GM19099 (cell line): Measurements from ENCODE around the gene CCDC141.

ENCODE experiments used
- POLR2A ChIP-seq: IDR thresholded peaks from 3 replicates; pipeline ENCODE4 v1.6.1; 2011; ENCODE audit warnings: low read depth; ENCODE audit not compliant: insufficient read length; ENCODE audit errors: extremely low read depth

The CCDC141 gene

GRCh38 chr2:178905261-178905660 lies 144.7 kb downstream of the CCDC141 start:
- no peak for TF ChIP-seq POLR2A

- no peak for TF ChIP-seq POLR2A
Observed at GRCh38 chr2:178899656-178900055, 150.3 kb downstream of the CCDC141 start.

DNA sequence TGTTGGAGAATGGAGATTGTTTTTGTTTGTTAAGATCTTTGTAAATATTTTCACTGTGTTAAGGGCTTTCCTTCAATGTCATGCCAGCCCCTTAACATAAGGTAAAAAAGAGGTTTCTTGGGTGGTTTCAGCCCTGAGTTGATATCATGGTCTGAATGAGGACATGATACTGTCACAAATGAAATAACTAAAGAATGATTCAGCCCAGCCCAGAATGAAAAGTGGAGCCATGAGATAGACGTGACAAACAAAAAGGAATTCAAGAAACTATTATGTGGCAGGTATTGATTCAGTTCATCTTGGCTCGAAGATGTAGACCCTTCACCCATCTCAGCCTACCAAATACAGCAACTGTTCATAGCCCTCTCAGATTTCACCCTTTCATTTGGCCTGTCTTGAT lies 154.1 kb downstream of the CCDC141 start:
- TF ChIP-seq POLR2A, result no peak

- TF ChIP-seq POLR2A, result no peak
Observed at GRCh38 chr2:178895171-178895570, 154.8 kb downstream of the CCDC141 start.

GRCh38 chr2:178892751-178893625 lies 156.9 kb downstream of the CCDC141 start:
- TF ChIP-seq POLR2A, result no peak

GRCh38 chr2:178891959-178892485 lies 157.9 kb downstream of the CCDC141 start:
- TF ChIP-seq POLR2A, result no peak

GRCh38 chr2:178891265-178891958 lies 158.5 kb downstream of the CCDC141 start:
- no peak for TF ChIP-seq POLR2A

- TF ChIP-seq POLR2A, result no peak
Observed at GRCh38 chr2:178886006-178886405, 163.9 kb downstream of the CCDC141 start.

DNA sequence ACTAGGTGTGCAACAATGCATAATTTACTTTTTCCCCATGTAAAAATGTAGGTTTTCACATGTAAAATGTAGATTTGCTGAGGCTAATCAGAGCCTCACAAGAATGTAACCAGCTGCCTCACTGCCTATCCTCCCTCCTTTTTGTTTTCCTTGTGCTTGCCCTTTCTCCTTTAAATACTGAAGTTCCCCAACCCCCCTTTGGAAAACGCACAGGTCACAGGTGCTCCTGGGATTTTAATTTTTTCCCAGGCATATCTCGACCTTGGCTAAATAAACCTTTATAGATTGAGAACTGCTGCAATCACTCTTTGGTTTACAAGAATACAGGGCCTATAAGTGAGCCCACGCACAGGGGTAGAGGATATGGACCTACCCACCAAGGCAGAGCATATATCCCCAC lies 165.5 kb downstream of the CCDC141 start:
- TF ChIP-seq POLR2A, result no peak

GRCh38 chr2:178882666-178883440 lies 167.1 kb downstream of the CCDC141 start:
- TF ChIP-seq POLR2A, result no peak

DNA sequence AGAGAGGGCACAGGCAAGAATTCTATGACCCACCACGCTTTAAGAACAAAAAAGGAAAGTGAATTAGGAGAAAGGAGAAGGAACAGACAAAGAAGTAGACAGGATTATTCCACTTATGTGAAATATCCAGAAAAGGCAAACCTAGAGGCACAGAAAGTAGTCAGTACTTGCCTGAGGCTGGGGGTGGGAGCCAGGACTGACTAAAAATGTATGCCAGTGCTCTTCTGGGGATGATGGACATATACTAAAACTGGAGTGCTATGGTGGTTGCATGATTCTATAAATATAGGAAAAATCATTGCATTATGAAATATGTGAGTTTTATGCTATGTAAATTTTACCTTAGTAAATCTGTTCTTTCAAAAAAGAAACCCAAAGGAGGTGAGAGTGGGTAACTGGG lies 168.9 kb downstream of the CCDC141 start:
- TF ChIP-seq POLR2A, result no peak

DNA sequence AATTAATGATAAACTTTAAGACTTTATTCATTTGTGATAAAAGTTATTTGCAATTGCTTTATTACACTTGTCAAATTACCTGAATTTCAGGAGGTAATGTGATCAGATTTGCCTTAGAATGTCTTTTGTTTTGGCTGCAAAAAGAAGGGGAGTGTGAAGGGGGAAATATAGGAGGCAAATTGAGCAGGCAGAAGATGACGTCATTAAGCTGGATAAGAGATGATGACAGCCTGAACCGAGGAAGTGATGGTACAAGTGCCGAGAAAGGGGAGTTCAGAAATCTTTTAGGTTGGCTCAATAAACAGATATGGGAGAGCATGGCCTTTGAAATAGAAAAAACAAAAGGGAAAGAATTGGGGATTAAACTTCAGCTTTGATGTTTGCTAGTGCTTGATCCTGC lies 169.7 kb downstream of the CCDC141 start:
- no peak for TF ChIP-seq POLR2A

GRCh38 chr2:178877874-178878273 lies 172.1 kb downstream of the CCDC141 start:
- no peak for TF ChIP-seq POLR2A

- no peak for TF ChIP-seq POLR2A
Observed at GRCh38 chr2:178874529-178875240, 175.3 kb downstream of the CCDC141 start.

- TF ChIP-seq POLR2A, result no peak
Observed at GRCh38 chr2:178873912-178874311, 176.0 kb downstream of the CCDC141 start.

DNA sequence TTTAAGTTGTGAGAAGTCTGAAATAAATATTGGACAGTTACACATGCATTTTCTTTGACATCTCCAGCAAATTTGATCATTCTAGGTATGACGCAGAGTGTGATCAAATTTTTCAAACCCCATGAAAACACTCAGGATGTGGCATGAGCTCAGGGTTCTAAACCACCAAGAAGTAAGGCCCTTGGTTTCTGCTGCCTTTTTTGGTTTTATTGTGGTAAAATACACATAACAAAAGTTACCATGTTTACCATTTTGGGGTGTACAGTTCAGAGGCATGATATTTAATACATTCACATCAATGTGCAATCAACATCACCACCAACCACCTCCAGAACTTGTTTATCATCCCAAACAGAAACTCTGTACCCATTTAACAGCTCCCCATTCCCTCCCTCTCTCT lies 178.4 kb downstream of the CCDC141 start:
- no peak for TF ChIP-seq POLR2A
